ENCODE measurements around the gene TBC1D14.

The TBC1D14 gene

DNA sequence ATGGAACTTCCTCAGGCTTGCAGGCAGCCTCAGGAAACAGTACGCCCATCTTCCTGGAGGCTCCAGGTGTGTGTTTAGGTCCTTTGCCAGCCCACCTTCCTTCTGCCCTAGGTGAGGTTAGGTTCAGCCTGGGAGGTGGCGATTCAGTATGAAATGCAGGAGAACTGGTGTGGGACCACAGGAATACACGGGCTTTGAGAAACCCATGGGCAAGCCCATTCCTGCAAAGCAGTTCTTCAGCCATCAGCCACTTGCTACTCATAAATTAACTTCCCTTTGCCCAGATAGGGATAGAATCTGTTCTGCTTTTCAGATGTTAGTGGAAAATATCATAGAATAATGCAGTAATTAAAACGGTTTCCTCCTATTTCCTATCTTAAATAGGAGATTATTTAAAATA lies 32.2 kb downstream of the TBC1D14 start:
- TF ChIP-seq, protein P1, sequence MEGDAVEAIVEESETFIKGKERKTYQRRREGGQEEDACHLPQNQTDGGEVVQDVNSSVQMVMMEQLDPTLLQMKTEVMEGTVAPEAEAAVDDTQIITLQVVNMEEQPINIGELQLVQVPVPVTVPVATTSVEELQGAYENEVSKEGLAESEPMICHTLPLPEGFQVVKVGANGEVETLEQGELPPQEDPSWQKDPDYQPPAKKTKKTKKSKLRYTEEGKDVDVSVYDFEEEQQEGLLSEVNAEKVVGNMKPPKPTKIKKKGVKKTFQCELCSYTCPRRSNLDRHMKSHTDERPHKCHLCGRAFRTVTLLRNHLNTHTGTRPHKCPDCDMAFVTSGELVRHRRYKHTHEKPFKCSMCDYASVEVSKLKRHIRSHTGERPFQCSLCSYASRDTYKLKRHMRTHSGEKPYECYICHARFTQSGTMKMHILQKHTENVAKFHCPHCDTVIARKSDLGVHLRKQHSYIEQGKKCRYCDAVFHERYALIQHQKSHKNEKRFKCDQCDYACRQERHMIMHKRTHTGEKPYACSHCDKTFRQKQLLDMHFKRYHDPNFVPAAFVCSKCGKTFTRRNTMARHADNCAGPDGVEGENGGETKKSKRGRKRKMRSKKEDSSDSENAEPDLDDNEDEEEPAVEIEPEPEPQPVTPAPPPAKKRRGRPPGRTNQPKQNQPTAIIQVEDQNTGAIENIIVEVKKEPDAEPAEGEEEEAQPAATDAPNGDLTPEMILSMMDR (conservative IDR thresholded peaks at IDR 0.05) = no peak
- H3K27ac ChIP-seq = no peak overlapping the region; the same call in 1 of the 2 replicates

DNA sequence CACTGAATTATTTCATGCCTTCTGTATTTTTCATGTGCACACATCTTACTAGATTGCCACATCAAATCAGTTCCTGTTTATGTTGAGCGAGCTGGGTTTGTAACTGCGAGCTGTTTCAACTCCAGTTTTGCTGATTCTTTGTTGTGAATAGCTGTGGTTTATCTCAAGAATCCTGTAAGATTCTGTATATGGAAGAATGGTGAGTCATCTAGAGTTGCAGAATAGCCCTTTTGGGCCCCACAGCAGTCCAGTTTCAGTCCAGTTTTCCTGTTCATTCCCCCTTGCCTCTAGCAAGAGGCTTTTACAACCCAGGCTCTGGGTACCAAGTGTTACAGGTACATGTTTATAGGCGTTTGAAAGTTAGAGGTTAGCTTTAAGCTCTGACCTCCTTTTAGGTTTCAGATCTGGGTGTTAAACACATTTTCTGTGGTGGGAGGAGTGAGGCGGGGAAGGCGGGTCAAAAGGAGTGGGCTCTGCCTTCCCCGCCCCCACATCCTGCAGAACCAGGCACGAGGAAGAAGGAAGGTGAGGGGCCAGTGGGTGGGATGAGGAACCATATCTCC lies 32.7 kb downstream of the TBC1D14 start:
- H3K27ac ChIP-seq = peak overlapping the region; percentile 1; the same call in 1 of the 2 replicates
- TF ChIP-seq, protein P1 (conservative IDR thresholded peaks at IDR 0.05) = no peak

DNA sequence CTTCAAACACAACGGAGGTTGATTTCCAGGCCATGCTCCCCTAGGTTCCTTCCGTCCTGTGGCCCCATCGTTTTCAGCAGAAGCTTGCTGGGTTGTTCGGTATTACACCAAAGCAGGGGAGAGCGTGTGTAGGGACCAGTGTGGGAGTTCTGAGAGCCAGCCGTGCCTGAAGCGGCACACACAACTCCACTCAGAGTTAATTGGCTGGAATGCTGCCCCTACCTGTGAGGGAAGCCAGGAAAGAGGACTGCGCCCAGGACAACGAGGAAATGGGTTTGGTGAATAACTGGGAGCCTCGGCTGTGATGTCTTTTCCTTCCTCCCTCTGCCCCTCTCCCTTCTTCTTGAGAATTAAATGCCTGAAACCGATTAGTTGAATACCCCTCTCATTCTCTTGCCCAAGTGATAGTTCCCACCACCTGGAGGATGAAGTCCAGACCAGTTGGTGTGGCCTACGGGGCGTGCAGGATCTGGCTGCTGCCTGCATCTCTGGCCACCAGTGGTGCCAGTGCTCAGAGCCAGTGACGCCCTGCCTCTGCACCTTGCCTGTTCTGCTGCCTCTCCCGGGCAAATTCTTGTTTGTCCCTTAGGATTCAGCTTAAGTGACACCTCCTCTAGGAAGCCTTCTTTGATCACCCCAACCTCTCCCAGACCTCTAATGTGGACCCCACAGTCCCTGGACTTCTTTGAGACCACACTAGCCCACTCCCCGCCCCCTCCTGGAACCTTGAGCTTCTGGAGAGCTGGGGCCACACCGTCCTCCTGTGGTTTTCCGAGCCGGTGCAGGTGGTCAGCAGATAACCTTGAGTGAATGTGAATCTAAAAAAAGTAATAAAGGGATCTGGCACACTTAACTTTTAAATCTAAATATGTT lies 33.6 kb downstream of the TBC1D14 start:
- TF ChIP-seq, protein P1 (conservative IDR thresholded peaks at IDR 0.05) = no peak
- no peak overlapping the region; the same call in 1 of the 2 replicates for H3K27ac ChIP-seq

DNA sequence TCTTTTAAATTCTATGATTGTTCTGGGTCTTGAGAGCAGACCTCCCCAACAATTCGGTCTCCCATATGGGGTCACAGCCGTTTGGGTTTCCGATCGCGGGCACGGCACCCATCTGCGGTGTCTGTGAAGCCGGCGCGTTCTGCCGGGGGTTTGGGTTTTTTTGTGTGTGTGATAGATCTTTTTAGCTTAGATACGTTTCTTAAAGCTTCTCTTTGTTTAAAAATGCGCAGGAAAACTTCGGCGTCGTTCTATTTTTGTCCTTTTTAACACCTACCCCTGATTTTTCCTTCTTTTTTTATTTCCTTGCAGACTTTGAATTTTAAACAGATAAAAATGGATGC lies 34.2 kb downstream of the TBC1D14 start:
- TF ChIP-seq, protein P1 (conservative IDR thresholded peaks at IDR 0.05) = no peak

DNA sequence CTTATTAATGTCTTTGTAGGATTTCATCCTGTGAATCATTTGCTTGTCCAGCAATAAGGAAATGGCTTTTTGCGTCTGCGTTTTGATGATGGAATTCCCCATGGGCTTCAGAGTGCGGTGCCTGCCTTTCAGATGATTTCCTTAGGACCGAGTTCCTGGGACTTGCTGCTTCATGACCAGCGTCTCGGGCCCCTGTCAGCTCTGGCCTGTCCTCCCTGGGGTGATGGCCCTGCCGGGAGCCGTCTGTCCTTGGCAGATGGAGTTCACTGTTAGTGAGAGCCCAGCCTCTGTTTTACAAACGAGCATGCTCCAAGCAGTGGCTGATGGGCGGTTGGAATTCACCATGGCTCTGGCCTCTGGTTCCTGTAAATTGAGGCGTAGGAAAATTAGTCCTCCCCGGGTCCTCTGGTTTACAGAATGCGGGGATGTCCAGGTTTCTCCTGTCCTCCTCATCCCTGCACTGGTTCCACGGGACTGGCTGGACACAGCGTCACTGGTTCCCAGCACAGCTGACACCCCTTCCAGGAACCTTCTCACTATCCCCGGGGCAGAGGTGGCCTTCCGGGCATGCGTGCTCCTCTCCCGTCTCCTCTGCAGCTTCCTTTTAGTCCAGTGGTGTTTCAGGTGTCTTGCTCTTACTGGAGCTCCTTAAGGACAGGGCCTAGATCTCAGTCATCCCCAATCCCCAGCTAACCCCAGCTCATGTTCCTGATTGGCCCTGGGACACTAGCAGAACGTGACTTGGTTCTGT lies 34.9 kb downstream of the TBC1D14 start:
- no peak overlapping the region for H3K27ac ChIP-seq
- TF ChIP-seq, protein P1 (conservative IDR thresholded peaks at IDR 0.05) = no peak

More for the DNA sequence above, 34.2 kb downstream of the TBC1D14 start:
- no peak overlapping the region for H3K27ac ChIP-seq

DNA sequence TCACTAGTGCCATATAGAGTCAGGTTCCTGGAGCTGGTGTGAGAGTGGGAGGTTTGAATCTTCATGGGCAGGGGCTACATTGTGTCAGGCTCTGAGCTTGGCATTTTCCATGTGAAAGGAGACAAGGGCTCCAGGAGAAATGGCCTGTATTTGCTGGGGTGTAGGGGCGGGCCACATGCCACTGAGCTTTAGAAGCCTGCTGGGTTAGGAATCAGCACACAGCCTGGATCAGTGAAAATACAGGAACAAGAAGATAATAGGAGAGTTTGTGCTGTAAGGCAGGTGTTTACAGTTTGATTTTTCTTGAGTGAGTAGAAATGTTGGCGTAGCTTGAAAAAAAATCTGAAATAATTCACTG lies 35.4 kb downstream of the TBC1D14 start:
- TF ChIP-seq, protein P1 (conservative IDR thresholded peaks at IDR 0.05) = no peak
- H3K27ac ChIP-seq = no peak overlapping the region

DNA sequence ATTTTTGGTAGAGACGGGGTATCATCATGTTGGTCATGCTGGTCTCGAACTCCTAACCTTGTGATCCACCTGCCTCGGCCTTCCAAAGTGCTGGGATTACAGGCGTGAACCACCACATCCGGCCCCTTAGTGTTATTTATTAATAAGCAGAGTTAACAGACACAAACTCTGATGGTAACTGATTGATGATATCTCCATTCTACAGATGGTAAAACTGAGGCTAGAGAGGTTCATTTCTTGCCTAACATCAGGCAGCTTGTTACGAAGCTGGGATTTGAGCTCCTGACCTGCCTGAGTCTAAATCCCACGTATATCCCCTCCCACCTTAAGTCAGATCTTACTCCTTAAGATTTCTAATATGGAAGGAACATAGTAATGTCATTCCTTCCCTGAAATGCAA lies 36.9 kb downstream of the TBC1D14 start:
- TF ChIP-seq, protein P1 (conservative IDR thresholded peaks at IDR 0.05) = no peak
- H3K27ac ChIP-seq = no peak overlapping the region

All from VCaP (cell line).